ENCODE measurements around the gene NEGR1.
"Not testable (repeated sequence)": the region's sequence is repeated elsewhere in the genome, so short reads cannot be mapped to it uniquely, and the experiment has no call there.

Gene NEGR1

GRCh38 chr1:72262735-72263134, 19.6 kb downstream of the NEGR1 start:
- in situ Hi-C loops (cut with MboI; ENCODE audit: low pct_unique_long_range_greater_than_20kb, low sequenced_read_pairs, unreplicated experiment), result no loop called here
- no peak for TF ChIP-seq CTCF (IDR thresholded peaks at IDR 0.05; ENCODE audit: extremely low read depth, insufficient read depth, missing control alignments)
- no peak for DNase-seq (ENCODE audit: low spot score)

GRCh38 chr1:72253132-72253531, 29.2 kb downstream of the NEGR1 start:
- in situ Hi-C loops (cut with MboI; ENCODE audit: low pct_unique_long_range_greater_than_20kb, low sequenced_read_pairs, unreplicated experiment), result no loop called here
- TF ChIP-seq CTCF (IDR thresholded peaks at IDR 0.05; ENCODE audit: extremely low read depth, insufficient read depth, missing control alignments), result no peak
- DNase-seq (ENCODE audit: low spot score), result no peak

- in situ Hi-C loops (cut with MboI; ENCODE audit: low pct_unique_long_range_greater_than_20kb, low sequenced_read_pairs, unreplicated experiment), result no loop called here
- TF ChIP-seq CTCF (IDR thresholded peaks at IDR 0.05; ENCODE audit: extremely low read depth, insufficient read depth, missing control alignments), result no peak
- DNase-seq (ENCODE audit: low spot score), result no peak
Observed at GRCh38 chr1:72241397-72241796, 40.9 kb downstream of the NEGR1 start.

- in situ Hi-C loops (cut with MboI; ENCODE audit: low pct_unique_long_range_greater_than_20kb, low sequenced_read_pairs, unreplicated experiment); DNase-seq (ENCODE audit: low spot score): not testable (repeated sequence)
Observed at GRCh38 chr1:72235931-72236330, 46.4 kb downstream of the NEGR1 start.

- in situ Hi-C loops (cut with MboI; ENCODE audit: low pct_unique_long_range_greater_than_20kb, low sequenced_read_pairs, unreplicated experiment), result no loop called here
- TF ChIP-seq CTCF (IDR thresholded peaks at IDR 0.05; ENCODE audit: extremely low read depth, insufficient read depth, missing control alignments), result no peak
- no peak for DNase-seq (ENCODE audit: low spot score)
Observed at GRCh38 chr1:72235062-72235461, 47.3 kb downstream of the NEGR1 start.

- no peak for TF ChIP-seq CTCF (IDR thresholded peaks at IDR 0.05; ENCODE audit: extremely low read depth, insufficient read depth, missing control alignments)
- in situ Hi-C loops (cut with MboI; ENCODE audit: low pct_unique_long_range_greater_than_20kb, low sequenced_read_pairs, unreplicated experiment), result no loop called here
- DNase-seq (ENCODE audit: low spot score), result no peak
Observed at GRCh38 chr1:72230746-72231145, 51.6 kb downstream of the NEGR1 start.

GRCh38 chr1:72229893-72230292, 52.4 kb downstream of the NEGR1 start:
- no peak for DNase-seq (ENCODE audit: low spot score)
- in situ Hi-C loops (cut with MboI; ENCODE audit: low pct_unique_long_range_greater_than_20kb, low sequenced_read_pairs, unreplicated experiment), result no loop called here
- TF ChIP-seq CTCF (IDR thresholded peaks at IDR 0.05; ENCODE audit: extremely low read depth, insufficient read depth, missing control alignments), result no peak

All from GM13977 (cell line).